ENCODE measurements around the gene KCNH4.
"Not testable (repeated sequence)": the region's sequence is repeated elsewhere in the genome, so short reads cannot be mapped to it uniquely, and the experiment has no call there.

Gene KCNH4

GRCh38 chr17:42178817-42179216 is 2.1 kb downstream of the KCNH4 start:
- DNase-seq, result peak; percentile 82 to 89 (median 83)

- peak; percentile 36 to 39 (median 36) for DNase-seq
These were observed 3.3 kb downstream of the KCNH4 start for GRCh38 chr17:42177684-42178083.

GRCh38 chr17:42174126-42174783 is 6.7 kb downstream of the KCNH4 start:
- no peak for DNase-seq

GRCh38 chr17:42171831-42172230 is 9.1 kb downstream of the KCNH4 start:
- DNase-seq, result no peak

DNA sequence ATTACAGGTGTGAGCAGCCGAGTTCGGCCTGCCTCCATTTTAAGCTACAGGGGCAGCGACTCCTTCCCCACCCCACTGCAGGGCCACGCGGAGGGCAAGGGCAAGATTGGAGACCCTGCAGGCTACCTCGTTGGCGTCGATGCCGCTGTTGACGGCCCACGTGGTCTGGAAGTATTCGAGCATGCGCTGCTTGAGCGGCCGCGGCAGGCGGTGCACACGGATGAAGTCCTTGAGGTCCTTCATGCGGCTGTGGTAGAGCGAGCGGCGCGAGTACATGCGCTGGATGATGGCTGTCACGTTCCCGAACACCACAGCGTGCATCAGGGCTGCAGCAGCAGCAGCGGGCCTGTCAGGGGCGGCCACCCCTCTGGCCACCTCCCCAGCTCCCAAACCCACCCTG is 11.6 kb downstream of the KCNH4 start:
- DNase-seq, result no peak

- DNase-seq, result peak; percentile 54 to 65 (median 60)
These were observed 13.1 kb downstream of the KCNH4 start for GRCh38 chr17:42167807-42168206.

- DNase-seq, result no peak
These were observed 14.7 kb downstream of the KCNH4 start for GRCh38 chr17:42166196-42166763.

DNA sequence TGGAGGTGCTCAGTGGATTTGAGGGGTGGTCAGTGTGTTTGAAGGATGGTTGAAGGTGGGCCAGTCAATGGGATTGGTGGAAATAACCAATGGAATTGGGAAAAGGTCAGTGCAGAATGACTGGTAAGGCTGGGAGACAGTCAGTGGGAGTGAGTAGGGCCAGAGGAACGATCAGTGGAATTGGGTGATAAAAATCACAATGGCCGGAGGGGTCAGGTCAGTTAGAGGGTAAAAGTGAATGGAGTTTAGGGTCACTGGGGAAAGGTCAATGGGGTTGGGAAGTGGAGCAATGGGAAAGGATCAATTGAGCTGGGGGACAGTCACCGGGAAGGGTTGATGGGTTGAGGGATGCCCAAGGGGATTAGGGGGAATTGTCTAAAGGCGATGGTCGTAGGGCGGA is 15.2 kb downstream of the KCNH4 start:
- DNase-seq, result no peak

DNA sequence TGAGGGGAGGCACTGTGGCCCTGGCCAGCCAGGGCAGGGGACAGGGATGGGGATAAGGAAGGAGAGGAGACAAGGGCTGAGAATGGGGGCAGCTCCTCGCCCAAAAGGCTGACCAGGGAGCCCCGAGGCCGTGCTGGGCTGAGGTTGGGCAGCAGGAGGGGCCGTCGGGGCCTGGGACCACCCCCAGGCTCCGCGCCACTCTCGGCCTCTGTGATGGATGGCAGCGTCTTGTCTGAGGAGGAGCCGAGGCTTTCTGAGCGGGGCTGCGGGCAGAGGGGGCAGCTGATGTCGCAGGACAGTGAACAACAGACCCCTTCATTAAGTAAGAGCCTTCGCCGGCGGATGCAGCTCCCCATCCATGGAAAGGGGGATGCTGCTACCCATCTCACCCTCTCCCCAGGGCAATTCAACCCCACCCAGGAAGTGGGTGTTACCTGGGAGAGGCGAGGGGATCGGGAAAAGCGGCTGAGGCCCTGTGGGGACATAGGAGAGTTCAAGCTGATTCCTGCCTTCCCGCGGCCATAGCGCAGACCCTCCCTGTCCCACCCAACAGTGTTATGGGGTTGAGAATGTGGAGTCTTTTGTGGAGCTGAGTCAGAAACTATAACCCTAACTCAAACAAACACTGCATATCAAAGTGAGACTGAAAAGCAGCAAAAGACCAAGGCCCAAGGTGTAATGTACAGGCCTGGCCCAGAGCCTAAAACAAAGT is 17.1 kb downstream of the KCNH4 start:
- no peak for DNase-seq

DNA sequence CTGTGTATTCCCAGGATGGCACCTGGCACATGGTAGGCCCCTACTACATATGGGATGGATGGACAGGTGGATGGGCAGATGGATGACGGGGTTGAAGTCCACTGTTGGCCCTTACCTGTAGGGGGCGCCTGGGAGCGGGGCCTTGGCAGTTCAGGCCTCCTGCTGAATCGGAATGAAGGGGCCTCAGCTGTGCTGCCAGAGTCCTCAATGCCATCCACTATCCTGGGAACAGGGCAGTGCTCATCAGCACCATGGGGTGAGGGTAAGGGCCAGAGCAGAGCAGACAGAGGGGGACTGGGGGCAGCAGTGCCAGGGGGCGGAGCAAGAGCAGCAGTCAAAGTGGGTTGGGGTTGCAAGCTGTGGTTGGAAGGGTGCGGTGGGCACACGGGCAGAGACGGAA is 17.8 kb downstream of the KCNH4 start:
- DNase-seq, result peak; percentile 35 to 63 (median 45)

- DNase-seq, result no peak
These were observed 20.4 kb downstream of the KCNH4 start for GRCh38 chr17:42160531-42160910.

- no peak for DNase-seq
These were observed 21.0 kb downstream of the KCNH4 start for GRCh38 chr17:42159796-42160530.

GRCh38 chr17:42155614-42156045 is 25.3 kb downstream of the KCNH4 start:
- no peak for DNase-seq

DNA sequence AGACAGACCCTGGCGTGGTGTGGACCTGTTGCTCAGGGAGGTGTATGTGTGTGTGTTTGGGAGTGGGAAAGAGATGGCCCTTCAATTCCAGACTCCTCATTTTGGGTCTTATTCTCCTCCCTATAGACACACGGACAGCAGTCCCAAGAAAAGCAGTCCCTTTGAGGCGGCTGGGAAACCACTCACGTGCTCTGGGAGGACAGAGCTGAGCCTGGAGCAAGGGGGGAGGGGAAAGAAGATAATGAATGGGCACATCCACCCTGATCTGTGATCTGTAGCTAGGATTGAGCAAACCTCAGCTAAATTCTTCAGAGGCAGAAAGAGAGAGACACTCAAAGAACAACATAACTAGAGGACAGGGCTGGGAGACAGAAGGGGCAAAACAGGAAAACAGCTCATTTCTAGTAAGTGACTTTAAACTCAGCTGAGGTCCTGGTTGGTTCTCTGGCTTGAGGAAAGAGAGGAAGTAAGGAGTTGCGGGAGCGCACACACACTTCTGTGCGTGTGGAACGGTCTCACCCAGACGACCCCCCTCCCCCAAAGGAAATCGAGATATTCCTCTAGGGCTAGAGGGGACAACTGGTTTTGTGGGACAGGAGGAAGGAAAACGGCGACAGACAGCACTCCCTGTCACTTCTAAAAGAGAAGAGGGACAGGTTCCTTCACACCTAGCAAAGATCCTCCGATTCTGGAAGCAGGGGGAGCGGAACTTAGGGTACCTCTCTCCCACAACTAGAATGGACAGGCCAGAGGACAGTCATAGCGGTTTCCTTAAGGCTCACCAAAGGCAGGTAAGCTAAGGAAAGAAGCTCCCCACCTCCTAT is 26.8 kb downstream of the KCNH4 start:
- peak; percentile 57 to 74 (median 59) for DNase-seq

GRCh38 chr17:42146911-42147607 is 33.9 kb downstream of the KCNH4 start:
- no peak for DNase-seq

DNA sequence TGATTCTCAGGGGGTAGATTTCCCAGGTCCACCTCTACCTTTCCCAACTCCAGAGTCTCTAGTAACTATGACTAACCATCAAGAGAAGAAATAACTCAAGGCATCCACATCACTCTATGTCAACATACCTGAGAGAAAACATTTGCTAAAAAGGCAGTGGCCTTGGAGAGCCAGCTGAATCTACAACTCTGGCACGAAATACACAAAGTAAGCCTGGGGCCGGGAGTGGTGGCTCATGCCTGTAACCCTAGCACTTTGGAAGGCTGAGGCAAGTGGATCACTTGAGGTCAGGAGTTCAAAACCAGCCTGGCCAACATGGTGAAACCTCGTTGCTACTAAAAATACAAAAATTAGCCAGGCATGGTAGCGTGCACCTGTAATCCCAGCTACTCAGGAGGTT is 37.8 kb downstream of the KCNH4 start:
- not testable (repeated sequence) for DNase-seq

- peak in 2 of 3 donors; percentile 24 to 28 for DNase-seq
These were observed 38.5 kb downstream of the KCNH4 start for GRCh38 chr17:42142371-42142896.

DNA sequence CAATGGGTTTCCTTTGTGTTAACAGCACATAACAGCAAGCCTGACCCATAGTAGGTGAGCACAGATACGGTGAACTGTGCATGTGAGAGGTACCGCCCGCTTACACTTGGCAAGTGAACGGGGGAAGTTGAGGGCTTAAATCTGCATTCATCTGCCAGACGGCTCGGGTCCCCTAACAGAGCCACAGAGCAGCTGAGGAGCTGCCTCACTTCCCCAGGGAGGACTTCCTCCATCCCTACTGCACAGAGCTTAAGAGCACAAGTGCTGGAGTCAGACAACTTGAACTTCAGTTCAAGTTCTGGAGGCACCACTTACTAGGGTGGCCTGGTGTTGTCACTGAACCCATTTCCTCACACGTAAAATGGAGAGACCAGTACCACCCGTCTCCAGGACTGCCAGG is 39.6 kb downstream of the KCNH4 start:
- peak in 1 of 3 donors; percentile 37 for DNase-seq

DNA sequence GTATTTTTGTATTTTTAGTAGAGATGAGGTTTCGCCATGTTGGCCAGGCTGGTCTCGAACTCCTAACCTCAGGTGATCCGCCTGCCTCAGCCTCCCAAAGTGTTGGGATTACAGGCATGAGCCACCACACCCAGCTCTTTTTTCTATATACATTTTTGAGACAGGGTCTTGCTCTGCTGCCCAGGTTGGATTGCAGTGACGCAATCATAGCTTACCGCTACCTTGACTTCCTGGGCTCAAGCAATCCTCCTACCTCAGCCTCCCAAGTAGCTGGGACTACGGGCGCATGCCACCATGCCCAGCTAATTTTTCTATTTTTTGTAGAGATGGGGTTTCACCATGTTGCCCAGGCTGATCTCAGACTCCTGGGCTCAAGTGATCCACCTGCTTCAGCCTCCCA is 40.3 kb downstream of the KCNH4 start:
- not testable (repeated sequence) for DNase-seq

DNA sequence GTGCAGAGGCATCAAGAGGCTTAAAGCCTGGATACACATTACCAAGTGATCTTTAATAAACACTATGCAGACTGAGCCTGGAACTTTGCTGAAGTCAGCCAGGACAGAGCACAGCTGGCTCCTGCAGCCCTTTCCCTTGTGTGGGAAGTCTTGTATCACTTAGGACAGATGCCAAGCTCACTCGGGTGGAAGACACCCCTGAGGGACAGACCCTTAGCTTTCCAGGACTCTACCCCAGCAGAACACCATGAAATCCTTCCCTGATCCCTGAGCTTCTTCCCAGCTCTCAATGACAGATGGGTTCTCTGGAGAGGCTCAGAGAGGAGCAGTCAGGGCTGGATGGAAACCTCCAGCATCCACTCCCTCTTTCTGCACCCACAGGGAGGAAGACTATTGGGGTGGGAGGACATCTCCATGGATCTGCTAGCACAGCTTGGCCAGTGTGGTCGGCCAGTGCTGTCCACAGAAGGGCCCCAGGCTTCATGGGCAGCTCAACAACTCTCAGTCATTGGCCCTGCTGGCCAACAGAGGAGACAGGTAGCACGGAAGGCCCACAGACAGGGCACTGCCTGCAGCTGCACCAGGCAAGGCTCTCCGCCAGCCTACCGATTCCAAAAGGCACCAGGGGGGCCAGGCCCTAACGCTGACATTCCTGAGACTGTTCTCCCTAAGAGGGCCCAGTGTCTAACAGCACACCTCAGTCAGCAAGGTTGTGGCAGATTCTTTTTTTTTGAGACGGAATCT is 42.0 kb downstream of the KCNH4 start:
- no peak for DNase-seq

DNA sequence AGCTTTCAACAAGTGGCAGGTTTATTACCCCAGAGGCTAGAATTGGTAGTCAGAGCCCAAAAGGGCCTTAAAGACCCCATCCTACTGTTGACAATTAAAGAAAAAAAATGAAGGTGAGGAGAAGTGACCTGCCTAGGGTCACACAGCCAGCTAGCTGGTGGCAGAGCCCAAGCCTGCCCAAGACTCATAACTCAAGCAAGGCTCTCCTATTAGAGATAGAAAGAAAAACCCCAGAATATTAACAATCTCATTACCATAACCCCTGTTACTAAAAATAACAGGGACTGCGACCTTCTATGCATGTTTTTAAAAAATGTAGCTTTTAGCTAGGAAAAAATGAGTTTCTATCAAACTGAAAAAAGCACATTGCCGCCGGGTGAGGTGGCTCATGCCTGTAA is 44.3 kb downstream of the KCNH4 start:
- DNase-seq, result no peak
